Body of pancreas (tissue), 4 donors: ENCODE data around the gene COL5A1. TPM values are rescaled to one million over a fixed set of nuclear protein-coding genes. Genes with fewer than 3 reads are reported as not detected.

ENCODE experiments used
- ATAC-seq: fragments of 150-250 bp; one replicate; pipeline ENCODE4 v1.9.1; 2016
- DNase-seq, 4 donors: peaks; one replicate each; pipeline ENCODE4 v3.0.0-alpha.2; 2019
- H3K27ac ChIP-seq, 4 donors: fragments of 200-600 bp; sonication (generic); 1 replicate in 3 of 4; 2 replicates in 1 of 4; pipeline versions ENCODE4 v1.5.1 to v1.6.1; 2016 to 2019; ENCODE audit warnings: mild to moderate bottlenecking in 1 of 4, mixed read lengths in 1 of 4, moderate library complexity in 1 of 4
- H3K27me3 ChIP-seq, 2 donors: fragments of 200-600 bp; sonication (generic); one replicate each; pipeline ENCODE4 v1.6.0; 2016; ENCODE audit warnings: mild to moderate bottlenecking in 1 of 2
- H3K36me3 ChIP-seq, 2 donors: fragments of 200-600 bp; sonication (generic); replicated peaks in 1 of 2; 2 replicates each; pipeline ENCODE4 v1.5.1; 2016; ENCODE audit warnings: low read depth in 2 of 2; ENCODE audit not compliant: insufficient read depth in 1 of 2
- H3K4me1 ChIP-seq: fragments of 200-600 bp; sonication (generic); one replicate; pipeline ENCODE4 v1.6.0; 2016
- H3K4me3 ChIP-seq, 2 donors: fragments of 200-600 bp; sonication (generic); 1 replicate in 1 of 2; 2 replicates in 1 of 2; pipeline ENCODE4 v1.5.1; 2016 to 2019
- H3K9me3 ChIP-seq, 3 donors: fragments of 200-600 bp; sonication (generic); 1 replicate in 2 of 3; 2 replicates in 1 of 3; pipeline ENCODE4 v1.5.1; 2016
- CTCF ChIP-seq, 7 experiments: fragments of 450-650 bp in 4 of 7; fragments of 200-600 bp in 3 of 7; sonication (generic) in 3 of 7; IDR thresholded peaks; one replicate each; pipeline ENCODE4 v1.5.1; 2016 to 2019; ENCODE audit warnings: antibody characterized with exemption in 7 of 7
- POLR2A ChIP-seq, 3 donors: fragments of 450-650 bp; IDR thresholded peaks; one replicate each; pipeline ENCODE4 v1.6.1; 2016; ENCODE audit warnings: antibody characterized with exemption in 3 of 3, mild to moderate bottlenecking in 2 of 3
- WGBS, 2 donors: methylation state at CpG; one replicate each; pipeline ENCODE4 v1.1.5; 2017; 5-methylcytosine and 5-hydroxymethylcytosine counted together
- intact Hi-C: fragments of 100-400 bp; cut with DNase I; formaldehyde crosslinking; loops from one replicate; pipeline ENCODE4 v1.15.1; 2023
- total RNA-seq, 2 donors: library from RNA; depleted of rRNA; stranded (reverse); fragments of >200 nt; gene quantifications; one replicate each; pipeline ENCODE4 v1.1.0, GENCODE V29; 2016

COL5A1 gene
- total RNA-seq, 2 donors from 2014 or later = 7.0 to 14.5 TPM

GRCh38 chr9:134686896-134687295 lies 45.3 kb downstream of the COL5A1 start:
- intact Hi-C loops = no loop called here
- Histone ChIP-seq H3K4me1 (no peaks in the 10 kb centered on the region), H3K4me3 (no peak overlapping the region), H3K36me3 (no peaks in the 10 kb centered on the region), H3K9me3 (no peaks in the 10 kb centered on the region), H3K27ac (no peak overlapping the region), H3K27me3 (peaks cover 0 to 4% of the 10 kb centered on the region in 2 donors)
- ATAC-seq = no peak
- 77 to 78% methylated on average over 9 of the region's 9 CpGs for WGBS, 2 donors
- no peak for DNase-seq
- no peak for TF ChIP-seq CTCF (IDR thresholded peaks at IDR 0.05)
- TF ChIP-seq POLR2A (IDR thresholded peaks at IDR 0.05) = no peak

GRCh38 chr9:134687556-134687955 lies 46.0 kb downstream of the COL5A1 start:
- H3K36me3 ChIP-seq = no peaks in the 10 kb centered on the region
- ATAC-seq (no peak), DNase-seq (no peak)
- TF ChIP-seq CTCF (IDR thresholded peaks at IDR 0.05) (no peak), POLR2A (IDR thresholded peaks at IDR 0.05) (no peak)
- intact Hi-C loops = no loop called here
- H3K4me3 ChIP-seq = no peak overlapping the region
- H3K4me1 ChIP-seq = no peaks in the 10 kb centered on the region
- H3K27me3 ChIP-seq = peaks cover 0 to 4% of the 10 kb centered on the region in 2 donors
- WGBS, 2 donors = 73% methylated on average over 7 to 10 of the region's 10 CpGs
- no peak overlapping the region for H3K27ac ChIP-seq
- no peaks in the 10 kb centered on the region for H3K9me3 ChIP-seq

GRCh38 chr9:134688231-134688630 lies 46.6 kb downstream of the COL5A1 start:
- ATAC-seq = no peak
- no peak overlapping the region for H3K4me3 ChIP-seq
- DNase-seq = no peak
- peaks cover 0 to 4% of the 10 kb centered on the region in 2 donors for H3K27me3 ChIP-seq
- no peak for TF ChIP-seq CTCF (IDR thresholded peaks at IDR 0.05)
- TF ChIP-seq POLR2A (IDR thresholded peaks at IDR 0.05) = no peak
- no peak overlapping the region for H3K27ac ChIP-seq
- 66 to 67% methylated on average over 4 to 15 of the region's 15 CpGs for WGBS, 2 donors
- no peaks in the 10 kb centered on the region for H3K4me1 ChIP-seq
- intact Hi-C loops = no loop called here
- H3K9me3 ChIP-seq = no peaks in the 10 kb centered on the region
- no peaks in the 10 kb centered on the region for H3K36me3 ChIP-seq

GRCh38 chr9:134688661-134689320 lies 47.2 kb downstream of the COL5A1 start:
- TF ChIP-seq POLR2A (IDR thresholded peaks at IDR 0.05) (no peak), CTCF (IDR thresholded peaks at IDR 0.05) (no peak)
- 52 to 65% methylated on average over 5 to 17 of the region's 17 CpGs for WGBS, 2 donors
- no peak overlapping the region for H3K27ac ChIP-seq
- intact Hi-C loops = no loop called here
- no peak overlapping the region for H3K4me3 ChIP-seq
- peaks cover 0 to 4% of the 10 kb centered on the region in 2 donors for H3K27me3 ChIP-seq
- ATAC-seq (no peak), DNase-seq (no peak)
- no peaks in the 10 kb centered on the region for H3K9me3 ChIP-seq
- H3K4me1 ChIP-seq = no peaks in the 10 kb centered on the region
- H3K36me3 ChIP-seq = no peaks in the 10 kb centered on the region
